Esophagus squamous epithelium (tissue), 4 donors: ENCODE results near the gene KLHL33.

ENCODE experiments used
- POLR2A ChIP-seq, 4 donors: fragments of 450-650 bp; IDR thresholded peaks; one replicate each; pipeline ENCODE4 v1.6.1; 2017; ENCODE audit warnings: antibody characterized with exemption in 4 of 4, mild to moderate bottlenecking in 4 of 4, moderate library complexity in 3 of 4
- TF ChIP-seq, protein P1 (sequence below), 6 experiments: fragments of 450-650 bp in 4 of 6; fragments of 200-600 bp in 2 of 6; sonication (generic) in 2 of 6; IDR thresholded peaks; one replicate each; pipeline ENCODE4 v1.5.1; 2016 to 2019; ENCODE audit warnings: antibody characterized with exemption in 6 of 6, mild to moderate bottlenecking in 4 of 6, moderate library complexity in 4 of 6

DNA sequence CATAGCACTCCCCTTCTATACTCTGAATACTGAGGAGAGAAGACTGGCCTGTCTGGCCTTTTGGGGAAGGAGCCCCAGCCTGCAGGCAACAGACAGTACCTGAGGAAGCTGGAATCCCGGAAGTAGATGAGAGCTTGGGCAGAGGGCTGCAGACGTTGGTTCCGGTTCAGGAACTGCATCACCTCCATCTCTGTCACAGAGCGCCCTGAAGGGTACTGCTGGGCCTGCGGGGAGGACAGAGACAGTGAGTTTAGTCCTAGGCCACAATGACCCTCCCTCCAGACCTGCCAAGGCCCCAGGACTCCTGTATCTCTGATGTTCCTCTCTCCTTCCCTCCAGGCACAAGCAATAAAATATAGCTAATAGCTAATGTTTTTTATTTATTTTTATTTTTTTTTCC, 51.1 kb downstream of the KLHL33 start:
- TF ChIP-seq, protein P1, sequence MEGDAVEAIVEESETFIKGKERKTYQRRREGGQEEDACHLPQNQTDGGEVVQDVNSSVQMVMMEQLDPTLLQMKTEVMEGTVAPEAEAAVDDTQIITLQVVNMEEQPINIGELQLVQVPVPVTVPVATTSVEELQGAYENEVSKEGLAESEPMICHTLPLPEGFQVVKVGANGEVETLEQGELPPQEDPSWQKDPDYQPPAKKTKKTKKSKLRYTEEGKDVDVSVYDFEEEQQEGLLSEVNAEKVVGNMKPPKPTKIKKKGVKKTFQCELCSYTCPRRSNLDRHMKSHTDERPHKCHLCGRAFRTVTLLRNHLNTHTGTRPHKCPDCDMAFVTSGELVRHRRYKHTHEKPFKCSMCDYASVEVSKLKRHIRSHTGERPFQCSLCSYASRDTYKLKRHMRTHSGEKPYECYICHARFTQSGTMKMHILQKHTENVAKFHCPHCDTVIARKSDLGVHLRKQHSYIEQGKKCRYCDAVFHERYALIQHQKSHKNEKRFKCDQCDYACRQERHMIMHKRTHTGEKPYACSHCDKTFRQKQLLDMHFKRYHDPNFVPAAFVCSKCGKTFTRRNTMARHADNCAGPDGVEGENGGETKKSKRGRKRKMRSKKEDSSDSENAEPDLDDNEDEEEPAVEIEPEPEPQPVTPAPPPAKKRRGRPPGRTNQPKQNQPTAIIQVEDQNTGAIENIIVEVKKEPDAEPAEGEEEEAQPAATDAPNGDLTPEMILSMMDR (IDR thresholded peaks at IDR 0.05): no peak
- no peak for TF ChIP-seq POLR2A (IDR thresholded peaks at IDR 0.05)
